ENCODE measurements around the gene UBC. TPM values are rescaled to one million over a fixed set of nuclear protein-coding genes. Genes with fewer than 3 reads are reported as not detected.

The UBC gene
- total RNA-seq, 1 experiment from 2014 or later = 523 TPM

GRCh38 chr12:124940393-124941169, 26.1 kb upstream of the UBC start:
- H3K27ac Mint-ChIP-seq = no peak overlapping the region
- Histone ChIP-seq H4K5ac (ENCODE audit: insufficient read length, low read depth, low read length) (no peak overlapping the region), H3K23me2 (ENCODE audit: insufficient read length, low read depth, low read length, poor library complexity, severe bottlenecking) (peaks cover 10% of the 10 kb centered on the region), H4K91ac (ENCODE audit: insufficient read length, low read depth, low read length) (no peak overlapping the region), H2BK12ac (ENCODE audit: insufficient read length, low read depth, low read length) (no peak overlapping the region), H2BK120ac (ENCODE audit: low read depth, low read length, poor library complexity, severe bottlenecking) (no peak overlapping the region), H3K4me2 (ENCODE audit: insufficient read depth, insufficient read length, low read length) (peak overlapping the region; percentile 71), H3K27me3 (ENCODE audit: insufficient read depth, low read length) (no peaks in the 10 kb centered on the region), H2BK15ac (ENCODE audit: low read depth, low read length) (no peak overlapping the region), H3K56ac (ENCODE audit: insufficient read length, low read depth, low read length) (no peak overlapping the region), H2BK5ac (ENCODE audit: insufficient read length, low read length) (no peak overlapping the region), H2AFZ (ENCODE audit: low read length) (no peak overlapping the region), H3K9me3 (ENCODE audit: control insufficient read depth, low read depth, low read length) (no peaks in the 10 kb centered on the region), H3K4me1 (ENCODE audit: insufficient read depth, low read length) (no peaks in the 10 kb centered on the region), H3K9ac (ENCODE audit: extremely low read depth, insufficient read length, low read length) (no peak overlapping the region), H3K18ac (ENCODE audit: insufficient read length, low read depth, low read length) (no peak overlapping the region), H3K4ac (ENCODE audit: low read depth, low read length) (no peak overlapping the region), H3K14ac (ENCODE audit: insufficient read depth, low read length) (no peak overlapping the region), H3T11ph (ENCODE audit: low read length) (no peak overlapping the region), H4K20me1 (ENCODE audit: control insufficient read depth, insufficient read depth, insufficient read length) (no peaks in the 10 kb centered on the region), H2AK5ac (ENCODE audit: insufficient read length, low read length) (no peak overlapping the region), H3K27ac (ENCODE audit: insufficient read length, low read depth, low read length) (no peak overlapping the region), H4K8ac (replicated peaks; ENCODE audit: insufficient read length, low read depth, low read length) (no peak overlapping the region), H2BK20ac (ENCODE audit: low read depth, low read length, poor library complexity, severe bottlenecking) (no peak overlapping the region), H3K23ac (ENCODE audit: insufficient read length, low read depth, low read length) (no peak overlapping the region), H3K79me1 (ENCODE audit: insufficient read depth, low read depth, low read length, poor library complexity, severe bottlenecking) (no peaks in the 10 kb centered on the region), H3K79me2 (ENCODE audit: insufficient read depth, low read length) (no peaks in the 10 kb centered on the region)
- peak; percentile 91 for TF ChIP-seq CTCF (conservative IDR thresholded peaks at IDR 0.05)
- WGBS (ENCODE audit: extremely low coverage, insufficient read length, low lambda C conversion rate) = no CpG with 5 or more reads among the region's 27 CpGs
- H3K36me3 Mint-ChIP-seq (ENCODE audit: insufficient read depth in 1 of 3, low read depth in 3 of 3) = peaks cover 0 to 19% (median 5%) of the 10 kb centered on the region in 3 experiments; a peak in 5 of 7 replicates
- no peaks in the 10 kb centered on the region for H3K9me3 Mint-ChIP-seq
- H3K27me3 Mint-ChIP-seq (ENCODE audit: low read depth) = no peaks in the 10 kb centered on the region
- peaks cover 9 to 11% of the 10 kb centered on the region in 2 experiments; a peak in 3 of 4 replicates for H3K4me1 Mint-ChIP-seq
- H3K4me3 Mint-ChIP-seq = no peak overlapping the region
- DNase-seq = peak; percentile 97

Measured in H9 (cell line).